Daoy (cell line): ENCODE results near the gene SLC27A1. TPM values are rescaled to one million over a fixed set of nuclear protein-coding genes. Genes with fewer than 3 reads are reported as not detected.
"Not testable (repeated sequence)": the region's sequence is repeated elsewhere in the genome, so short reads cannot be mapped to it uniquely, and the experiment has no call there.

Experiments used
- DNase-seq: peaks from one replicate; pipeline ENCODE4 v3.0.0-alpha.2; 2015; ENCODE audit warnings: low read depth
- total RNA-seq: library from RNA; depleted of rRNA; stranded (reverse); fragments of >200 nt; shearing (Covaris generic); gene quantifications from 2 replicates; pipeline ENCODE4 v1.2.3, GENCODE V29; 2014

The SLC27A1 gene
- total RNA-seq, 1 experiment from 2014 or later = 3.7 TPM

DNA sequence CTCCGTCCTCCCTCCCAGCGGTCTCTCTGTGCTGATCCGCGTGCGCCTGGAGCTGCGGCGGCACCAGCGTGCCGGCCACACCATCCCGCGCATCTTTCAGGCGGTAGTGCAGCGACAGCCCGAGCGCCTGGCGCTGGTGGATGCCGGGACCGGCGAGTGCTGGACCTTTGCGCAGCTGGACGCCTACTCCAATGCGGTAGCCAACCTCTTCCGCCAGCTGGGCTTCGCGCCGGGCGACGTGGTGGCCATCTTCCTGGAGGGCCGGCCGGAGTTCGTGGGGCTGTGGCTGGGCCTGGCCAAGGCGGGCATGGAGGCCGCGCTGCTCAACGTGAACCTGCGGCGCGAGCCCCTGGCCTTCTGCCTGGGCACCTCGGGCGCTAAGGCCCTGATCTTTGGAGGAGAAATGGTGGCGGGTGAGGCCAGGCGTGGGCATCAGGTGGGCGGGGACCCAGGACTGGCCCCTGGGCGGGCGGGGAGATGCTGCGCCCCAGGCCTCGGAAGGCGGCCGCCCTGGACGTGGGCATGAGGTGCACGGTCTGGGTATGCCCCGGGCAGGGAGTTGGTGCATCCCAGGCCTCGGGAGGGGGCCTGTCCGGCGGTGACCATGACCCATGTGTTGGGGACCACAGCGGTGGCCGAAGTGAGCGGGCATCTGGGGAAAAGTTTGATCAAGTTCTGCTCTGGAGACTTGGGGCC, 16.4 kb downstream of the SLC27A1 start:
- DNase-seq = no peak

DNA sequence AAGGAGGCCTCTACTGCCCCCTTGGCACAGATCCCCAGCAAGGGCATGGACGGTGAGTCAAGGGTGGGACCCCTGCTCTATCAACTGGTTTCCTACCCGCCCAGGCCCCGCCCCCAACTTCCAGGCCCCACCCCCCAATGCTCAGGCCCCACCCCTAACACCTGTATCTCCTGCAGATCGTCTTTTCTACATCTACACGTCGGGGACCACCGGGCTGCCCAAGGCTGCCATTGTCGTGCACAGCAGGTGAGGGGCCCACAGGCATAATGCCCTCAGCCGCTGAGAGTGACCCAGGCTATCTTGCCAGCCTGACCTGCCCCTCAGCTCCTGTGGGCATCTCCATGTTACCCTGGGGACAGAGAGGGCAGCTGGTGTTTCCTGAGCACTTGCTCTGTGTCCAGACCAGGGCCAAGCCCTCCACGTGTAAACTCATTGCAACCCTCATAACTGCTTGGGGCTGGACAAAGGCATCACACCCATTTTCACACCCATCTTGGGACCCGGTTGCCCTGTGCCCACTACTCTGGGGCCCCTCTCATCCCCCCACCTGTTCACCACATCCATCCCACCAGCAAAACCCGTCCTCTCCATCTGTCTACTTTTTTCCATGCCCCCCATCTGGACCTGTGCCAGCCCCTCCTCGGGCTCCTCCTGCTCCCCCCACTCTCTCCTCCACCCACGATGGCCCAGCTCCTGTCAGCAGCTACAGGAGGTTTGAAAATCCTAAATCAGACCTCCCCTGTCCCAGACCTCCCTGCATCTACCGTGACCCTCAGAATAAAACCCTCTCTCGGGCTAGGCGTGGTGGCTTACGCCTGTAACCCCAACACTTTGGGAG, 17.2 kb downstream of the SLC27A1 start:
- no peak for DNase-seq

DNA sequence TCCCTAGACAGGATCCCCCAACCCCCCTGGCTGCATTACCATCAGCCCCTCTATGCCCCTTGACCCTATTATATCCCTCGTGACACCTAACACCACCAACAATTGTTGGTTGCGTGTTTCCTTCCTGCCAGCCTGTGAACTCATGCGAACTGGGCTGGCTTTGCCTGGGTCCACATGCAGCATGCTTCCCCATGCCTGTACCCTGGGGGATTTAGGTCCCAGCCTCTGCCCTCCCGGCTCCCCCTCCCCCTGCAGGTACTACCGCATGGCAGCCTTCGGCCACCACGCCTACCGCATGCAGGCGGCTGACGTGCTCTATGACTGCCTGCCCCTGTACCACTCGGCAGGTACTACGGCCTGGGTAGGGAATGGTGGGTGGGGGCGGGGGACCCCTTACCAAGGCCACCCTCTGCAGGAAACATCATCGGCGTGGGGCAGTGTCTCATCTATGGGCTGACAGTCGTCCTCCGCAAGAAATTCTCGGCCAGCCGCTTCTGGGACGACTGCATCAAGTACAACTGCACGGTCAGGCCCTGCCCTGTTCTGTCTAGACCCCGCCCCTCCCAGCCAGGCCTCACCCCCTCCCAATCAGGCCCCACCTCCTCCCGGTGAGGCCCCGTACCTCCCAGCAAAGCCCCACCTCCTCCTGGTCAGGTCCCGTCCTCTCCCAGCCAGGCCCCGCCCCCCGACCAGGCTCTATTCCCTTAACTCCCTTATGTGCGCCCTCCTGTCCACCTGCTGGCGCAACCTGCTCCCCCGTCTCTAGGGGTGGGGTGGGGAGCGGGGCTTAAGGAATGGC, 18.5 kb downstream of the SLC27A1 start:
- peak; percentile 66 for DNase-seq

DNA sequence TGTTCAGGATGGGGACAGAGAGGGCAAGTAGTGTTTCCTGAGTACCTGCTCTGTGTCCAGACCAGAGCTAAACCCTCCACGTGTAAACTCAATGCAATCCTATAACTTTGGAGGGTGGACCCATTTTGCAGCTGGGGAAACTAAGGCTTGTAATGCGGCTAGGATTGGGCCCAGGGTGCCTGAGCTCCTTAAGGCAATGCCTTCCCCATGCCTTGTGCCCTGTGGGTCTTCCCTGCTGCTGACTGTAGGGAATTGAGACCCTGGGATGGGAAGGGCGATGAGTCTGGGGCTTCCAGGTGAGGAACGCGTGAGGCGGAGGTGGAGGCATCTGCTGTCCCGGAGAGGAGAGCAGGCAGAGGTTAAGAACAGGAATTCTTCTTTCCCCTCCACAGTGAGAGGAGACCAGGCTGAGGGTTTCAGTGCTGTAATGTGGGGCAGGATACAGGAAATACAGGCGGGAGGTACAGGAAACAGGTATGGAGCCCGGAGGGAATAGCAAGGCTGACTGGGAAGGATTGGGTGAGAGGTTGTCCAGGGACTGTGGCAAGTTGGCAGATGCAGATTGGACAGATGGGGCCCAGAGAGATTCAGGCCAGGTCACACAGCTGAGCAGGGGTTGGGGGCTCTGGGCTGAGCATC, 19.2 kb downstream of the SLC27A1 start:
- no peak for DNase-seq

DNA sequence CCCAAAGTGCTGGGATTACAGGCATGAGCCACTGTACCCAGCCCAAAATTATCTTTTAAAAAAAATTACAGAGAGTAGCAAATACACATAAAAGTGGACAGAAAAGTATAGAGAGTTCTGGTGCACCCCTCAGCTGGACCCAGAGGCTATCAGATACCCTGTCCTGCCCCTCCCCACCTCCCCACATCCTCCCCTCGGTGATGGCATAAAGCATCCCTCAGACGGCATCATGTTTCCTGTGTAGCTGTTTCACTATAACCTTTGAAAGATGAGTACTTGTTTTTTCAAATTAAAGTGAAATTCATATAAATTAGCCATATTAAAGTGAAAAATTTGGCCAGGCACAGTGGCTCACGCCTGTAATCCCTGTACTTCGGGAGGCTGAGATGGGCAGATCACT, 20.1 kb downstream of the SLC27A1 start:
- DNase-seq = no peak

DNA sequence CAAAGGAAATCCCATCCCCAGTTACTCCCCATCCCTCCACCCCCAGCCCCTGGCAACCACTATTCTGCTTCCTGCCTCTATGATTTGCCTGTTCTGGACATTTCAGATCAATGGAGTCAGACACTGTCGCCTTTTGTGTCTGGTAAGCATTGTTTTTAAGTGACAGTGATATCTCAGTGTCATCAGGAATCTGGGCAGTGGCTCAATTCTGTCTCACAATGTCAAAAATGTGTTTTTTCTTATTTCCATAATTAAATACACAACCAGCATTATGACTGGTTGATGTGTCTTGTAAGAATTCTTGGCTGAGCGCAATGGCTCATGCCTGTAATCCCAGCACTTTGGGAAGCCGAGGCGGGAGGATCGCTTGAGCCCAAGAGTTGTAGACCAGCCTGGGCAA, 21.0 kb downstream of the SLC27A1 start:
- DNase-seq = no peak

DNA sequence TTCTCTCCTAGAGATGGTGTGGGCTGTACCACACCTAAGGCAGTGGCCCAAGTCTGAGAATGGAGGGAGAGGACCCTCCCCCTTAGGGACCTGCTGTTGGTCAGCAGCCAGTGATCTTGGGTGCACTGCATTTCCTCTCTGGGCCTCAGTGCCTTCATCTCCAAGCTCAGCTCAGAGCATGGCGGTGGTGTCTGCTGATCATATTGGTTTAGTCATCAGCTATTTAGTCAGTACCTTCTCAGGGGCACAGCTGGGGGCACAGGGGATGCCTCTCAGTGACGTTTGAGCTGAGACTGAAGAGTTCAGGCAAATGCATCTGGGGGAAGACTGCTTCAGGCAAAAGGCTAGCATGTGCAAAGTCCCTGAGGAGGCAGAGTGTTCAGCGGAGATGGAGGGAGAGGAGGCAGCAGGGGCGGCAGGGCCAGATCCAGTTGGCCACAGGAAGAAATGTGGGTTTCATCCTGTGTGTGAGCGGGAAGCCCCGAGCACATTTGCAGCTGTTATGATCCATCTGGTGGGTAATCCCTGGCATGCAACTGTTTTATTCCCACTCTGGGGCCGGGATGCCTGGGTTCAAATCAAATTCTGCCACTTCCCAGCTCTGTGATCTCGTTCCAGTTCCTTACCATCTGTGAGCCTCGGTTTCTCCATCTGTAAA, 25.4 kb downstream of the SLC27A1 start:
- DNase-seq = no peak

DNA sequence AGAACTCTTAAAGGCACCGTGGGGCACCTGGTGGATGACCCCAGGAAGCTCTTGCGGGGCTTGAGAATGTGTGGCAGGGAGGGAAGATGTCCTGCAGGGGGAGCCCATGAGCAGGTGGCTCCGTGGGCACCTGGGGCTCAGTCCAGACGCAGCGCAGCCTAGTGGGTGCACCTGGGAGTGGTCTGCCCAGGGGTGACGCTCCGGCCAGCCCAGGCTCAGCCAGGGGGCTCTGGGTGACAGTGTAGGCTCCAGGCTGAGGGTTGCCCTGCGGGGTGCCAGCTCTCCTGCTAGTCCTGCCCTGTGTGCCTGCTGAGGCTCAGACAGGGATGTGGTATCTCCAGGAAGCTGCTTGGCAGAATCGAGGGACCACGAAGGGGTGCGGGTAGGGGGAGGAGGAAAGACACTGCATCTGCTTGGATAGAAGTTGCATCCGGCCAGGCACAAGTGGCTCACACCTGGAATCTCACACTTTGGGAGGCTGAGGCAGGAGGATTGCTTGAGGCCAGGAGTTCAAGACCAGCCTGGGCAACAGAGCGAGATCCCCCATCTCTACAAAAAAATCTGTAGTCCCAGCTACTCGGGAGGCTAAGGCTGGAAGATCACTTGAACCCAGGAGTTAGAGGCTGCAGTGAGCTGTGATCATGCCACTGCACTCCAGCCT, 26.1 kb downstream of the SLC27A1 start:
- peak; percentile 84 for DNase-seq

DNA sequence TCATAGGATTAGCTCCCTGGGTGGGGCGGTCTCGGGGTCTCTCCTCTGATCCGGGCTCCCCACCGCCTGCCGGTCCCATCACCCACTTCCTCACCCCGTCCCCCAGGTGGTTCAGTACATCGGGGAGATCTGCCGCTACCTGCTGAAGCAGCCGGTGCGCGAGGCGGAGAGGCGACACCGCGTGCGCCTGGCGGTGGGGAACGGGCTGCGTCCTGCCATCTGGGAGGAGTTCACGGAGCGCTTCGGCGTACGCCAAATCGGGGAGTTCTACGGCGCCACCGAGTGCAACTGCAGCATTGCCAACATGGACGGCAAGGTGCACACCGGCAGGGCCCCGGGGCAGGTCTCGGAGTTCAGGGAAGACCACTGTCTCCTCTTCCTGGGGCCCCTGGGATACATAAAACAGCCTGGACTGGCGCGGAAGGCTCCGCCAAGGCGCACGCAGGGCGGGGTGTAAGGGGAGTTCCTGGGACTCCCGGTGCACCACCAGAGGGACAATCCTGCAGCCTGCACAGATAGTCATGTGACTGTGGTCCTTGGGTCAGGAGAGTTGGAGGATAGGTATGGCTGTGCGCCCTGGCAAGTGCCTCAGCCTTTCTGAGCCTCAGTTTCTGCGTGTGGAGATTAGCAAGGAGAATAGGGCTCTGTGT, 26.9 kb downstream of the SLC27A1 start:
- no peak for DNase-seq

DNA sequence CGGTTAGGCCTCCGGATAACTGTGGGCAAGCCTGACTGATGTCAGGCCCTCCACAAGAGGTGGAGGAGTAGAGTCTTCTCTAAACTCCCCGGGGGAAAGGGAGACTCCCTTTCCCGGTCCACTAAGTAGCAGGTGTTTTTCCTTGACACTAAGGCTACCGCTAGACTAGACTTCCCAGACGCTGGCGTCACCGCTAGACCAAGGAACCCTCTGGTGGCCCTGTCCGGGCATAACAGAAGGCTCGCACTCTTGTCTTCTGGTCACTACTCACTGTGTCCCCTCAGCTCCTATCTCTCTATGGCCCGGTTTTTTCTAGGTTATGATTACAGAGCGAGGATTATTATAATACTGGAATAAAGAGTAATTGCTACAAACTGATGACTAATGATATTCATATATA, 28.7 kb downstream of the SLC27A1 start:
- not testable (repeated sequence) for DNase-seq

DNA sequence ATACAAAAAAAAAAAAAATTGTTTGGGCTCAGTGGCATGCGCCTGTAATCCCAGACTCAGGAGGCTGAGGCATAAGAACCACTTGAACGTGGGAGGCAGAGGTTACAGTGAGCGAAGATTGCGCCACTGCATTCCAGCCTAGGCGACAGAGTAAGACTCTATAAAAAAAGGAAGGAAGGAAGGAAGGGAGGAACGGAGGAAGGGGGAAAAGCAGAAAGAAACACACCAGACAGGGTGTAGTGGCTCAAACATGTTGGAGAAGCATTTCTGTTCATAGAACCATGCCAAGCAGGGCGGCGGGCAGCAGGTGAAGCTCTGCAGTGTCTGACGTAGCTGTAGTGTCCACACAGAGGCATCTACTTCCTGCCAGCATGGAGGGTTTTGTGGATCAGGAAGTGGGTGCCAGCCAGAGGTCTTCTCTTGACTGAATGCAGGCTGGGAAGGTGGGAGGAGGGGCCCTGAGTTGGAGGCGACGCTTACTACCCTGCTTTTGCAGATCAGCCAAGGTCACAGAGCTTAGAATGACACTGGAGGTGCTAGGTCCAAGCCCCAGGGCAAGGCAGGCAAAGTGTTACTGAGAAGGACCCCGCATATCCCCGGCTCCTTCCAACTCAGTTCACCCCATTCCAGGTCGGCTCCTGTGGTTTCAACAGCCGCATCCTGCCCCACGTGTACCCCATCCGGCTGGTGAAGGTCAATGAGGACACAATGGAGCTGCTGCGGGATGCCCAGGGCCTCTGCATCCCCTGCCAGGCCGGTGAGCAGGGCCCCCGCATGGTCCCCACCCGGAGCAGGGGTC, 29.5 kb downstream of the SLC27A1 start:
- no peak for DNase-seq

DNA sequence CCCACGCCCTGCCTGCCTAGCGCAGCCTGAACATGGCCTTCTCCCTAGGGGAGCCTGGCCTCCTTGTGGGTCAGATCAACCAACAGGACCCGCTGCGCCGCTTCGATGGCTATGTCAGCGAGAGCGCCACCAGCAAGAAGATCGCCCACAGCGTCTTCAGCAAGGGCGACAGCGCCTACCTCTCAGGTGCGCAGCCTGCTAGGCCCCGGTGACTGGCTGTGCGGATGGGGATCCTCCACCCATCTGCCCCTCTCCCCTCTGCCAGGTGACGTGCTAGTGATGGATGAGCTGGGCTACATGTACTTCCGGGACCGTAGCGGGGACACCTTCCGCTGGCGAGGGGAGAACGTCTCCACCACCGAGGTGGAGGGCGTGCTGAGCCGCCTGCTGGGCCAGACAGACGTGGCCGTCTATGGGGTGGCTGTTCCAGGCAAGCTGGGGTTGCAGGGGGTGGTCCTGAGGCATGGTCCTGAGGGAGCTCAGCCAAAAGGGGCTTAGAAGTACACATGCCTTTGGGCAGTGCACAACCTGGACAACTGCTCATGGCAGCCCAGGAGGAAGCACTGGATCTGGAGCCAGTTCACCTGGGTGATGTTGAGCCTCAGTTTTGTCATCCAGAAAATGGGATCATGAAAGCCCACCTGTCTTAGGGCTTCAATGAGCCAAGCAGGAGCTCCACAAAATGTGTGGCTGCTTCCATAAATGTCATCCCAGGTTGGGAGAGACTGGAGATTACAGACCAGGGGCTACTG, 30.3 kb downstream of the SLC27A1 start:
- no peak for DNase-seq

DNA sequence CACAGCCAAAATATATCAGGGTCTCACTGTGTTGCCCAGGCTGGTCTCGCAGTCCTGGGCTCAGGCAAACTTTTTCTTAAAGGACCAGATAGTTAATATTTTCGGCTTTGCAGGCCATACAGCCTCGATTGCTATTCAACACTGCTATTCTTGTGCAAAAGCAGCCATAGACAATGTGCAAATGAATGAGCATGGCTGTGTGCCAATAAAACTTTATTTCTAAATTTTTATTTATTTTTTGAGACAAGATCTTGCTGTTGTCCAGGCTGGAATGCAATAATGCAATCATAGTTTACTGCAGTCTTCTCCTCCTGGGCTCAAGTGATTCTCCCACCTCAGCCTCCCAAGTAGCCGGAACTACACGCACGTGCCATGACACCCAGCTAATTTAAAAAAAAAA, 32.9 kb downstream of the SLC27A1 start:
- DNase-seq = no peak

DNA sequence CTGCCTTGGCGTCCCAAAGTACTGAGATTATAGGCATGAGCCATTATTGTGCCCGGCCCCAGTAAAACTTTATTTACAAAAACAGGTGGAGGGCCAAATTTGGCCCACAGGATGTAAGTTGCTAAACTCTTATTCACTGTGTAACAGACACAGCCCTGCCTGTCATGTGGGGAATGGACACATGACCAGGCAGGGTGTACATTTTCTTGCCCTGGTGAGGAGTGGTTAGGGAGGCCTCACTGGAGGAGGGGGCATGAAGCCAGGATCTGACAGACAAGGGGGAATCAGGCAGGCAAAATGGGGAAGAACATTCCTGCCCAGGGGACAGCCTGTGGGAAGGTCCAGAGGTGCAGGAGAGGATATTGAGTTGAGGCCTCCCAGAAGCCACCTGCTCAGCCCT, 33.7 kb downstream of the SLC27A1 start:
- DNase-seq = no peak

DNA sequence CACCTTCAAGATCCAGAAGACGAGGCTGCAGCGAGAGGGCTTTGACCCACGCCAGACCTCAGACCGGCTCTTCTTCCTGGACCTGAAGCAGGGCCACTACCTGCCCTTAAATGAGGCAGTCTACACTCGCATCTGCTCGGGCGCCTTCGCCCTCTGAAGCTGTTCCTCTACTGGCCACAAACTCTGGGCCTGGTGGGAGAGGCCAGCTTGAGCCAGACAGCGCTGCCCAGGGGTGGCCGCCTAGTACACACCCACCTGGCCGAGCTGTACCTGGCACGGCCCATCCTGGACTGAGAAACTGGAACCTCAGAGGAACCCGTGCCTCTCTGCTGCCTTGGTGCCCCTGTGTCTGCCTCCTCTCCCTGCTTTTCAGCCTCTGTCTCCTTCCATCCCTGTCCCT, 34.1 kb downstream of the SLC27A1 start:
- no peak for DNase-seq

DNA sequence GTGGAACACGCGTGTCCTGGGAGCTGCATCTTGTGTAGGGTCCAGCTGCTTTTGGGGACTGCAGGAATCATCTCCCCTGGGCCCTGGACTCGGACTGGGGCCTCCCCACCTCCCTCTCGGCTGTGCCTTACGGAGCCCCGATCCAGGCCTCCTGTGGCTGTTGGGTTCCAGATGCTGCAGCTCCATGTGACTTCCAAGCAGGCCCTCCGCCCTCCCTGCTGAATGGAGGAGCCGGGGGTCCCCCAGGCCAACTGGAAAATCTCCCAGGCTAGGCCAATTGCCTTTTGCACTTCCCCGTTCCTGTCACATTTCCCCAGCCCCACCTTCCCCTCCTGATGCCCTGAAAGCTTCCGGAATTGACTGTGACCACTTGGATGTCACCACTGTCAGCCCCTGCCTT, 34.9 kb downstream of the SLC27A1 start:
- no peak for DNase-seq

DNA sequence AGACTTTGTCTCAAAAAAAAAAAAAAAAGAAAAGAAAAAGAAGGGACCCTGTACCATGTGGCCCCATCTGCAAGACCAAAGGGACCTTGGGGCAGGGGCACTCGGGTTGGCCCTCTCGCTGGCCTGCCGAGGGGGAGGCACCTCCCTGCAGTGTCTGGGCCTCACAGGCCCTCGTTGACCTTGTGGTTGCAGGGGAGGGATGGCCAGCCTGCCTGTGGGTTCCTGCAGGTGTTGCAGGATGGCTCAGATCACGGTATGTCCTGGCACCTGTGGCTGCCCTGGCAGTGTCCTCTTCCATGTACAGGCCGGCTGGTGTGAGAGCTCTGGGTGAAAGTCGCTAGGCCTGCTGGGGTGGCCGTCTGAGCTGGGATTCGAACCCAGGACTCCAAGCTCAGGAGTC, 36.4 kb downstream of the SLC27A1 start:
- no peak for DNase-seq

DNA sequence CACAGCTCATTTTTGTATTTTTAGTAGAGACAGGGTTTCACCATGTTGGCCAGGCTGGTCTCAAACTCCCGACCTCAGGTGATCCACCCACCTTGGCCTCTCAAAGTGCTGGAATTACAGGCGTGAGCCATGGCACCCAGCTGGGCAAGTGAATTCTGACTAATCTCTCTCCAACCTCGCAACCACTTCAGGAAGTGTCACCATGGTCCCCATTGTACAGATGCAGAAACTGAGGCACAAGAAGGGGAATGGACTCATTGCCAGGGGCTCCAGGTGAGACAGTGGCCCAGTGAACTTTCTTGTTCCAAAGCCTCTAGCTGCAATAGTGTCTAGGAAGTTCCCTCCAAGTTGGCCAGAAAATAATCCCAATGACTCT, 38.2 kb downstream of the SLC27A1 start:
- not testable (repeated sequence) for DNase-seq
